Astrocyte (in vitro differentiated cells and primary cell): ENCODE results near the gene MSLN. TPM values are rescaled to one million over a fixed set of nuclear protein-coding genes. Genes with fewer than 3 reads are reported as not detected.

Experiments used
- DNase-seq: peaks from one replicate; pipeline ENCODE4 v3.0.0-alpha.2; 2010; ENCODE audit warnings: low read depth
- FAIRE-seq: peaks from 2 replicates; lab custom pipeline; 2011; peaks lifted over from hg19 to GRCh38; lab: Jason Lieb, UNC
- H2AFZ ChIP-seq: 2 replicates; pipeline ENCODE4 v1.6.0; 2012; ENCODE audit warnings: low read depth, low read length, inconsistent platforms
- H3K27ac ChIP-seq: 2 replicates; pipeline ENCODE4 v1.5.1; 2011; ENCODE audit warnings: low read depth, low read length, inconsistent platforms
- H3K27me3 ChIP-seq: 2 replicates; pipeline ENCODE4 v1.6.0; 2011; ENCODE audit warnings: low read length, inconsistent platforms; ENCODE audit not compliant: insufficient read depth
- H3K36me3 ChIP-seq: 2 replicates; pipeline ENCODE4 v1.5.1; 2011; ENCODE audit warnings: low read length, inconsistent platforms; ENCODE audit not compliant: insufficient read depth
- H3K4me1 ChIP-seq: 2 replicates; pipeline ENCODE4 v1.5.1; 2011; ENCODE audit warnings: low read length, inconsistent platforms; ENCODE audit not compliant: insufficient read depth
- H3K4me2 ChIP-seq: 2 replicates; pipeline ENCODE4 v1.6.0; 2012; ENCODE audit warnings: low read length, inconsistent platforms
- H3K4me3 ChIP-seq: 2 replicates; pipeline ENCODE4 v1.5.1; 2011; ENCODE audit warnings: low read depth, mild to moderate bottlenecking, low read length, inconsistent platforms; ENCODE audit not compliant: insufficient read depth
- H3K79me2 ChIP-seq: 2 replicates; pipeline ENCODE4 v1.6.0; 2012; ENCODE audit warnings: mild to moderate bottlenecking, low read length, inconsistent platforms; ENCODE audit not compliant: insufficient read depth
- H3K9ac ChIP-seq: 2 replicates; pipeline ENCODE4 v1.6.0; 2012; ENCODE audit warnings: mild to moderate bottlenecking, low read length, inconsistent platforms
- H3K9me3 ChIP-seq: 2 replicates; pipeline ENCODE4 v1.5.1; 2012; ENCODE audit warnings: low read depth, mild to moderate bottlenecking, low read length, inconsistent platforms; ENCODE audit not compliant: insufficient read depth
- H4K20me1 ChIP-seq: 2 replicates; pipeline ENCODE4 v1.6.0; 2012; ENCODE audit warnings: low read length, inconsistent platforms; ENCODE audit not compliant: insufficient read depth
- H3K27ac Mint-ChIP-seq: one replicate; pipeline ENCODE4 v1.8.0; 2021; ENCODE audit warnings: mild to moderate bottlenecking, mixed read lengths; ENCODE audit not compliant: unreplicated experiment
- H3K27me3 Mint-ChIP-seq: one replicate; pipeline ENCODE4 v1.8.0; 2021; ENCODE audit warnings: low read depth, mixed read lengths; ENCODE audit not compliant: unreplicated experiment
- H3K36me3 Mint-ChIP-seq: one replicate; pipeline ENCODE4 v1.8.0; 2021; ENCODE audit warnings: low read depth, mixed read lengths; ENCODE audit not compliant: unreplicated experiment
- H3K4me1 Mint-ChIP-seq: one replicate; pipeline ENCODE4 v1.8.0; 2021; ENCODE audit warnings: low read depth, mixed read lengths; ENCODE audit not compliant: unreplicated experiment
- H3K4me3 Mint-ChIP-seq: one replicate; pipeline ENCODE4 v1.8.0; 2021; ENCODE audit warnings: mild to moderate bottlenecking, moderate library complexity, mixed read lengths; ENCODE audit not compliant: unreplicated experiment
- H3K9me3 Mint-ChIP-seq: one replicate; pipeline ENCODE4 v1.8.0; 2021; ENCODE audit warnings: mild to moderate bottlenecking, mixed read lengths; ENCODE audit not compliant: unreplicated experiment
- EZH2 ChIP-seq: IDR thresholded peaks from 2 replicates; pipeline ENCODE4 v1.6.1; 2012; ENCODE audit warnings: mild to moderate bottlenecking, low read length, inconsistent platforms; ENCODE audit not compliant: insufficient read depth
- total RNA-seq: library from RNA; stranded (reverse); gene quantifications from 2 replicates; pipeline ENCODE4 v1.2.1, GENCODE V29; 2021
- TF ChIP-seq, protein P1 (sequence below): IDR thresholded peaks from 2 replicates; pipeline ENCODE4 v1.5.1; 2011; ENCODE audit warnings: low read depth, mild to moderate bottlenecking, inconsistent platforms, low read length, moderate library complexity; ENCODE audit not compliant: insufficient read depth

MSLN gene
- total RNA-seq, 1 donor from 2014 or later: not detected

GRCh38 chr16:766008-766819, 5.7 kb downstream of the MSLN start:
- DNase-seq (no peak), FAIRE-seq (no peak)
- Histone ChIP-seq H3K79me2 (no peaks in the 10 kb centered on the region), H3K4me2 (no peak overlapping the region), H2AFZ (no peak overlapping the region), H3K4me1 (no peaks in the 10 kb centered on the region), H4K20me1 (no peaks in the 10 kb centered on the region), H3K27me3 (no peaks in the 10 kb centered on the region), H3K27ac (no peak overlapping the region), H3K4me3 (no peak overlapping the region), H3K9ac (no peak overlapping the region), H3K36me3 (no peaks in the 10 kb centered on the region), H3K9me3 (no peaks in the 10 kb centered on the region)
- no peak overlapping the region for H3K27ac Mint-ChIP-seq
- H3K4me1 Mint-ChIP-seq: no peaks in the 10 kb centered on the region
- TF ChIP-seq, protein P1, sequence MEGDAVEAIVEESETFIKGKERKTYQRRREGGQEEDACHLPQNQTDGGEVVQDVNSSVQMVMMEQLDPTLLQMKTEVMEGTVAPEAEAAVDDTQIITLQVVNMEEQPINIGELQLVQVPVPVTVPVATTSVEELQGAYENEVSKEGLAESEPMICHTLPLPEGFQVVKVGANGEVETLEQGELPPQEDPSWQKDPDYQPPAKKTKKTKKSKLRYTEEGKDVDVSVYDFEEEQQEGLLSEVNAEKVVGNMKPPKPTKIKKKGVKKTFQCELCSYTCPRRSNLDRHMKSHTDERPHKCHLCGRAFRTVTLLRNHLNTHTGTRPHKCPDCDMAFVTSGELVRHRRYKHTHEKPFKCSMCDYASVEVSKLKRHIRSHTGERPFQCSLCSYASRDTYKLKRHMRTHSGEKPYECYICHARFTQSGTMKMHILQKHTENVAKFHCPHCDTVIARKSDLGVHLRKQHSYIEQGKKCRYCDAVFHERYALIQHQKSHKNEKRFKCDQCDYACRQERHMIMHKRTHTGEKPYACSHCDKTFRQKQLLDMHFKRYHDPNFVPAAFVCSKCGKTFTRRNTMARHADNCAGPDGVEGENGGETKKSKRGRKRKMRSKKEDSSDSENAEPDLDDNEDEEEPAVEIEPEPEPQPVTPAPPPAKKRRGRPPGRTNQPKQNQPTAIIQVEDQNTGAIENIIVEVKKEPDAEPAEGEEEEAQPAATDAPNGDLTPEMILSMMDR: no peak
- TF ChIP-seq EZH2: no peak
- no peaks in the 10 kb centered on the region for H3K9me3 Mint-ChIP-seq
- H3K27me3 Mint-ChIP-seq: peaks cover 2% of the 10 kb centered on the region
- H3K36me3 Mint-ChIP-seq: no peaks in the 10 kb centered on the region
- H3K4me3 Mint-ChIP-seq: no peak overlapping the region

DNA sequence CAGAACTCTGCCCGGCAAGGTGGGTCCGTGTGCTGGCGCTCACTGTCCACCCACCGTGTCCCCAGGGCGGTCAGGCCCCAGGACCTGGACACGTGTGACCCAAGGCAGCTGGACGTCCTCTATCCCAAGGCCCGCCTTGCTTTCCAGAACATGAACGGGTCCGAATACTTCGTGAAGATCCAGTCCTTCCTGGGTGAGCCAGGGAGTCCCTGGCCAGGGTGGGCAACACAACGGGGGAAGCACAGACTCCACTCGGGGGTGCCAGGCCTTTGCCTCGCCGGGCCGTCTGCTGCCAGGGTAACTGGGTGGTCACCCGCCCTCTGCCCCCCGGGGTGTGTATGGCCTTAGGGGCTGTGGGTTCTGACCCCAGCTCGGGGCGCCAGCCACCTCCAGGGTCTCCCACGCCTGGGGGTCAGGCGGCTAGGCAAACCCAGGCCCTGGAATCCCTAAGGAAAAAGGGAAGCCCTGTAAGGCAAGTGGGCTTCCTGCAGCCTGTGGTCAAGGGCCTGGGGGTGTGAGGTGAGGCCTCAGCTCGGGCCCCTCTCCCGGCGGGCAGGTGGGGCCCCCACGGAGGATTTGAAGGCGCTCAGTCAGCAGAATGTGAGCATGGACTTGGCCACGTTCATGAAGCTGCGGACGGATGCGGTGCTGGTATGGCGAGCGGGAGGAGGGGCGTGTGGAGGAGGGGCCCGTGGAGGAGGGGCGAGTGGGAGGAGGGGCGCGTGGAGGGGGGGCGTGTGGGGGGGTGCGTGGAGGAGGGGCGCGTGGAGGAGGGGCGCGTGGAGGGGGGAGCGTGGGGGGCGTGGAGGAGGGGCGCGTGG, 6.5 kb downstream of the MSLN start:
- Mint-ChIP-seq H3K9me3 (no peaks in the 10 kb centered on the region), H3K27ac (no peak overlapping the region), H3K4me3 (no peak overlapping the region), H3K27me3 (peaks cover 6% of the 10 kb centered on the region), H3K4me1 (no peaks in the 10 kb centered on the region), H3K36me3 (no peaks in the 10 kb centered on the region)
- Histone ChIP-seq H4K20me1 (no peaks in the 10 kb centered on the region), H3K9ac (no peak overlapping the region), H3K36me3 (no peaks in the 10 kb centered on the region), H3K4me2 (no peak overlapping the region), H3K27me3 (no peaks in the 10 kb centered on the region), H3K27ac (no peak overlapping the region), H2AFZ (no peak overlapping the region), H3K9me3 (no peaks in the 10 kb centered on the region), H3K79me2 (no peaks in the 10 kb centered on the region), H3K4me1 (no peaks in the 10 kb centered on the region), H3K4me3 (no peak overlapping the region)
- DNase-seq (no peak), FAIRE-seq (no peak)
- no peak for TF ChIP-seq EZH2

DNA sequence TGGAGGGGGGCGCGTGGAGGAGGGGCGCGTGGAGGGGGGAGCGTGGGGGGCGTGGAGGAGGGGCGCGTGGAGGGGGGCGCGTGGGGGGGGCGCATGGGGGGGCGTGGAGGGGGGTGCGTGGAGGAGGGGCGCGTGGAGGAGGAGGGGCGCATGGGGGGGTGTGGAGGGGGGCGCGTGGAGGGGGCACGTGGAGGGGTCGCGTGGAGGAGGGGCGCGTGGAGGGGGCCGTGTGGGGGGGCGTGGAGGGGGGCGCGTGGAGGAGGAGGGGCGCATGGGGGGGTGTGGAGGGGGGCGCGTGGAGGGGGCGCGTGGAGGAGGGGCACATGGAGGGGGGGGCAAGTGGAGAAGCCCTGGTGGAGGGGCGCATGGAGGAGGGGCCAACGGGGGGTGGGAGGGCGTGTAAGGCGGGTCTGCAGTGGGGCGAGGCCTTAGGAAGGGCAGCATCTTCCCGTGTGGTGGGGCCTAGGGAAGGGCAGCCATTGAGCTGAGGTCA, 7.3 kb downstream of the MSLN start:
- Histone ChIP-seq H2AFZ (no peak overlapping the region), H3K9ac (no peak overlapping the region), H3K79me2 (no peaks in the 10 kb centered on the region), H3K4me2 (no peak overlapping the region), H4K20me1 (no peaks in the 10 kb centered on the region), H3K27me3 (no peaks in the 10 kb centered on the region), H3K36me3 (no peaks in the 10 kb centered on the region), H3K4me1 (no peaks in the 10 kb centered on the region), H3K27ac (no peak overlapping the region), H3K9me3 (no peaks in the 10 kb centered on the region), H3K4me3 (no peak overlapping the region)
- Mint-ChIP-seq H3K27ac (no peak overlapping the region), H3K4me1 (no peaks in the 10 kb centered on the region), H3K27me3 (peaks cover 6% of the 10 kb centered on the region), H3K4me3 (no peak overlapping the region), H3K36me3 (no peaks in the 10 kb centered on the region), H3K9me3 (no peaks in the 10 kb centered on the region)
- no peak for DNase-seq
- FAIRE-seq: no peak
- no peak for TF ChIP-seq EZH2
- TF ChIP-seq, protein P1: no peak
